ENCODE results near the gene PKHD1. TPM values are rescaled to one million over a fixed set of nuclear protein-coding genes. Genes with fewer than 3 reads are reported as not detected.

Gene PKHD1
- total RNA-seq, 1 donor from 2014 or later: 1.6 TPM

GRCh38 chr6:51654647-51655046 lies 432.8 kb downstream of the PKHD1 start:
- no peak overlapping the region for H3K4me3 ChIP-seq (ENCODE audit: low read depth, low read length)
- no peaks in the 10 kb centered on the region for H3K27me3 ChIP-seq (ENCODE audit: control insufficient read depth, insufficient read depth, low read length)
- no peaks in the 10 kb centered on the region for H3K36me3 ChIP-seq (ENCODE audit: control insufficient read depth, insufficient read depth, low read length)
- no peak for DNase-seq (ENCODE audit: low read depth)
- TF ChIP-seq CTCF (IDR thresholded peaks at IDR 0.05; ENCODE audit: insufficient read depth, low read length, poor library complexity, severe bottlenecking): no peak

DNA sequence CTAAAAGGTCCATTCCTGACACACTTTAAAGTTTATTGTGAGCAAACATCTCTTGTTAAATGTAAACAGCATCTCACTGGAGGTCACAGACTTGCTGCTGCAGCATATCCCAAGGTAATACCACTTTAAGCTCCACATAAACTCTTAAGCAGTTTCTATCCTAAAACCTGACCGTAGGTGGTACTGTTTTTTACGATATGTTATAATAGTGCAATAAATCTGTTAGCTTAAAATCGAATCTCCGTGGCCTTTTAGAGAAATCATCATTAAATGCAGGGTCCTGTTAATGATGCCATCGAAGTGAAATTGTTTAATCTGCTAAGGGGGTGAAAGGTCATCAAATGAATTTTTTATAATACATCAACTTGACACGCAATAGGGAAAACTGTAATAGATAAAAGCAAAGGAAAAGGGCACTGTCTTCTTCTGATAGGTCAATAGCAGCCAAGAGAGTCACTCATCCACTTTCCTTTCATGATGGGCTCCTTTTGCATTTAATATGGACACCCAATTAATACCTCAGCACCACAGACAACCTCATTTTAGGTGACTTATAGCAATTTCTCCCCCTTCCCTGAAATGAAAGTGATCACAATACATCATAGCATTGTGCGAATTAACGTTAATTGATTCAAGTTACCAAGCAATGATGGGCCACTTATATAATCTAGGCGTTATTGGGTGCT lies 436.1 kb downstream of the PKHD1 start:
- no peak overlapping the region for H3K4me3 ChIP-seq (ENCODE audit: low read depth, low read length)
- H3K36me3 ChIP-seq (ENCODE audit: control insufficient read depth, insufficient read depth, low read length): no peaks in the 10 kb centered on the region
- no peak for DNase-seq (ENCODE audit: low read depth)
- no peak for TF ChIP-seq CTCF (IDR thresholded peaks at IDR 0.05; ENCODE audit: insufficient read depth, low read length, poor library complexity, severe bottlenecking)
- no peaks in the 10 kb centered on the region for H3K27me3 ChIP-seq (ENCODE audit: control insufficient read depth, insufficient read depth, low read length)

- no peak for DNase-seq (ENCODE audit: low read depth)
- H3K4me3 ChIP-seq (ENCODE audit: low read depth, low read length): no peak overlapping the region
- no peaks in the 10 kb centered on the region for H3K36me3 ChIP-seq (ENCODE audit: control insufficient read depth, insufficient read depth, low read length)
- no peaks in the 10 kb centered on the region for H3K27me3 ChIP-seq (ENCODE audit: control insufficient read depth, insufficient read depth, low read length)
- no peak for TF ChIP-seq CTCF (IDR thresholded peaks at IDR 0.05; ENCODE audit: insufficient read depth, low read length, poor library complexity, severe bottlenecking)
These were observed 438.6 kb downstream of the PKHD1 start for GRCh38 chr6:51648774-51649173.

- Histone ChIP-seq H3K4me3 (ENCODE audit: low read depth, low read length) (no peak overlapping the region), H3K27me3 (ENCODE audit: control insufficient read depth, insufficient read depth, low read length) (no peaks in the 10 kb centered on the region), H3K36me3 (ENCODE audit: control insufficient read depth, insufficient read depth, low read length) (no peaks in the 10 kb centered on the region)
- DNase-seq (ENCODE audit: low read depth): no peak
- TF ChIP-seq CTCF (IDR thresholded peaks at IDR 0.05; ENCODE audit: insufficient read depth, low read length, poor library complexity, severe bottlenecking): no peak
These were observed 439.2 kb downstream of the PKHD1 start for GRCh38 chr6:51648236-51648635.

DNA sequence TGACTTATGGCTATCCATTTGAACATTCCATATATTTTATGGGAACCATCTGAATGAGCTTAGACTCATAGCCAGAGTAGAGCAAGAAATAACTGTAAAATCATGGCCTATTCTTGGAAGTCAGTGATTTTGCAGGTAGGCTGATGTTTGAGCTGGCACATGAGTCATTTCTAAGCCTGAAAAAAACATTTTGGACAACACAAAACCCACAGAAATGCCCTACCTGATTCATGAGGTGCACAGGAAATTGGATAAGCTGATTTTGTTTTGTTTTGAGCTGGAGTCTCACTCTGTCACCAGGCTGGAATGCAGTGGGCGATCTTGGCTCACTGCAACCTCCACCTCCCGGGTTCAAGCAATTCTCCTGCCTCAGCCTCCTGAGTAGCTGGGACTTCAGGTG lies 443.0 kb downstream of the PKHD1 start:
- DNase-seq (ENCODE audit: low read depth): peak; percentile 49
- Histone ChIP-seq H3K4me3 (ENCODE audit: low read depth, low read length) (no peak overlapping the region), H3K27me3 (ENCODE audit: control insufficient read depth, insufficient read depth, low read length) (no peaks in the 10 kb centered on the region), H3K36me3 (ENCODE audit: control insufficient read depth, insufficient read depth, low read length) (no peaks in the 10 kb centered on the region)
- no peak for TF ChIP-seq CTCF (IDR thresholded peaks at IDR 0.05; ENCODE audit: insufficient read depth, low read length, poor library complexity, severe bottlenecking)

GRCh38 chr6:51640021-51640420 lies 447.4 kb downstream of the PKHD1 start:
- Histone ChIP-seq H3K27me3 (ENCODE audit: control insufficient read depth, insufficient read depth, low read length) (no peaks in the 10 kb centered on the region), H3K4me3 (ENCODE audit: low read depth, low read length) (no peak overlapping the region), H3K36me3 (ENCODE audit: control insufficient read depth, insufficient read depth, low read length) (no peaks in the 10 kb centered on the region)
- no peak for DNase-seq (ENCODE audit: low read depth)
- no peak for TF ChIP-seq CTCF (IDR thresholded peaks at IDR 0.05; ENCODE audit: insufficient read depth, low read length, poor library complexity, severe bottlenecking)
